UCSD-AML1 (cell line): ENCODE measurements around the gene VSTM2A.
"Not testable (repeated sequence)": the region's sequence is repeated elsewhere in the genome, so short reads cannot be mapped to it uniquely, and the experiment has no call there.

ENCODE experiments used
- DNase-seq: peaks from one replicate; lab custom pipeline; 2025; ENCODE audit not compliant: unreplicated experiment; lab: John Stamatoyannopoulos, UW

Gene VSTM2A

GRCh38 chr7:54541669-54542625, at the start of gene VSTM2A:
Gene VSTM2A, plus strand, starts transcription at chr7:54542375. Its CDS starts 356 bp downstream, at chr7:54542731.
- no peak for DNase-seq

GRCh38 chr7:54504531-54504930, 37.6 kb upstream of the VSTM2A start:
- not testable (repeated sequence) for DNase-seq

GRCh38 chr7:54529568-54529967, 12.6 kb upstream of the VSTM2A start:
- no peak for DNase-seq

GRCh38 chr7:54538122-54538521, 4.1 kb upstream of the VSTM2A start:
- DNase-seq: no peak

- DNase-seq: no peak
Measured at GRCh38 chr7:54543051-54543488, 895 bp downstream of the VSTM2A start.

- DNase-seq: no peak
Measured at GRCh38 chr7:54544149-54544526, 2.0 kb downstream of the VSTM2A start.

GRCh38 chr7:54544527-54545240, 2.5 kb downstream of the VSTM2A start:
- no peak for DNase-seq

GRCh38 chr7:54545241-54545563, 3.0 kb downstream of the VSTM2A start:
- no peak for DNase-seq

GRCh38 chr7:54546081-54546985, 4.2 kb downstream of the VSTM2A start:
- DNase-seq: no peak

GRCh38 chr7:54546986-54547314, 4.8 kb downstream of the VSTM2A start:
- DNase-seq: no peak

GRCh38 chr7:54550471-54550870, 8.3 kb downstream of the VSTM2A start:
- DNase-seq: no peak

- no peak for DNase-seq
Measured at GRCh38 chr7:54556121-54556520, 13.9 kb downstream of the VSTM2A start.

GRCh38 chr7:54559401-54559800, 17.2 kb downstream of the VSTM2A start:
- no peak for DNase-seq

GRCh38 chr7:54560198-54560597, 18.0 kb downstream of the VSTM2A start:
- DNase-seq: no peak

- DNase-seq: no peak
Measured at GRCh38 chr7:54560723-54561122, 18.5 kb downstream of the VSTM2A start.

GRCh38 chr7:54563329-54563916, 21.2 kb downstream of the VSTM2A start:
- no peak for DNase-seq

GRCh38 chr7:54565432-54565831, 23.3 kb downstream of the VSTM2A start:
- no peak for DNase-seq

GRCh38 chr7:54581511-54581910, 39.3 kb downstream of the VSTM2A start:
- DNase-seq: no peak

- no peak for DNase-seq
Measured at GRCh38 chr7:54591404-54592386, 49.5 kb downstream of the VSTM2A start.

GRCh38 chr7:54596747-54597146, 54.6 kb downstream of the VSTM2A start:
- DNase-seq: no peak
